Fibroblast of peridontal ligament (primary cell): ENCODE measurements around the gene IRF7.

ENCODE experiments used
- DNase-seq: peaks from one replicate; pipeline ENCODE4 v3.0.0-alpha.2; 2010; ENCODE audit errors: extremely low read depth

The IRF7 gene

GRCh38 chr11:607971-608659 is 7.6 kb downstream of the IRF7 start:
- DNase-seq = no peak

GRCh38 chr11:607020-607780 is 8.6 kb downstream of the IRF7 start:
- no peak for DNase-seq

- no peak for DNase-seq
Measured at GRCh38 chr11:606245-606644, 9.5 kb downstream of the IRF7 start.

- no peak for DNase-seq
Measured at GRCh38 chr11:605286-606129, 10.2 kb downstream of the IRF7 start.

GRCh38 chr11:603154-603553 is 12.6 kb downstream of the IRF7 start:
- DNase-seq = no peak

GRCh38 chr11:601573-602245 is 14.0 kb downstream of the IRF7 start:
- no peak for DNase-seq

GRCh38 chr11:598005-598680 is 17.6 kb downstream of the IRF7 start:
- no peak for DNase-seq

GRCh38 chr11:597166-597725 is 18.5 kb downstream of the IRF7 start:
- no peak for DNase-seq

GRCh38 chr11:596374-596773 is 19.4 kb downstream of the IRF7 start:
- no peak for DNase-seq

- no peak for DNase-seq
Measured at GRCh38 chr11:595400-595799, 20.4 kb downstream of the IRF7 start.

- no peak for DNase-seq
Measured at GRCh38 chr11:593347-593746, 22.4 kb downstream of the IRF7 start.

GRCh38 chr11:592918-593317 is 22.8 kb downstream of the IRF7 start:
- DNase-seq = no peak

GRCh38 chr11:592501-592900 is 23.2 kb downstream of the IRF7 start:
- DNase-seq = no peak

GRCh38 chr11:590997-591396 is 24.8 kb downstream of the IRF7 start:
- DNase-seq = no peak

- DNase-seq = no peak
Measured at GRCh38 chr11:589798-590197, 26.0 kb downstream of the IRF7 start.

- DNase-seq = peak; percentile 25
Measured at GRCh38 chr11:587978-588380, 27.8 kb downstream of the IRF7 start.

- no peak for DNase-seq
Measured at GRCh38 chr11:587546-587945, 28.2 kb downstream of the IRF7 start.

GRCh38 chr11:586376-587316 is 29.1 kb downstream of the IRF7 start:
- no peak for DNase-seq

GRCh38 chr11:584287-584686 is 31.5 kb downstream of the IRF7 start:
- DNase-seq = no peak

GRCh38 chr11:581752-582151 is 34.0 kb downstream of the IRF7 start:
- no peak for DNase-seq
